Measurements from ENCODE around the gene FLYWCH1.

DNA sequence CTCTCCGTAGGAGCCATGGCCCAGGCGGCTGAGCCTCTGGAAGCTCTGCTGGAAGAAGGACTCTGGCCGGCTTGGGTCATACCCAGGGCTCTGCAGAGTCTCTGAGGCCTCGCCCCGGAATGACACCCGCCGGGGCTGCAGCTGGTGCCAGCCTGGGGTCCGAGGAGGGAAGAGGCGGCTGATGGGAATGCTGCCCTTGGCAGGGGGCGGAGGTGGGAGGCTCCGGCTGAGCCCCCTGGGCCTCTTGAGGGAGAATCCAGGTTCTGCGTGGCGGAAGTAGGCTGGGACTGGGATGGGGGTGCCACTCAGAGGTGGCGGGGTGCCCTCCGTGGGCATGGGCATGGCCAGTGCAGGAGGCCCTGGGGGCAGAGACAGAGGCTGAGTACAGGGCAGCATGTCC lies 64.9 kb downstream of the FLYWCH1 start:
- TF ChIP-seq SNAI2 (CRISPR knock-in tag; IDR thresholded peaks at IDR 0.05) (no peak), ZFP30 (CRISPR knock-in tag; IDR thresholded peaks at IDR 0.05) (no peak), CSDC2 (CRISPR knock-in tag; IDR thresholded peaks at IDR 0.05) (no peak), RARB (CRISPR knock-in tag; IDR thresholded peaks at IDR 0.05) (no peak), ZNF70 (CRISPR knock-in tag; IDR thresholded peaks at IDR 0.05) (no peak), ARNTL (CRISPR knock-in tag; IDR thresholded peaks at IDR 0.05; ENCODE audit: borderline replicate concordance, low read depth) (no peak)
- TF ChIP-seq, protein P1, sequence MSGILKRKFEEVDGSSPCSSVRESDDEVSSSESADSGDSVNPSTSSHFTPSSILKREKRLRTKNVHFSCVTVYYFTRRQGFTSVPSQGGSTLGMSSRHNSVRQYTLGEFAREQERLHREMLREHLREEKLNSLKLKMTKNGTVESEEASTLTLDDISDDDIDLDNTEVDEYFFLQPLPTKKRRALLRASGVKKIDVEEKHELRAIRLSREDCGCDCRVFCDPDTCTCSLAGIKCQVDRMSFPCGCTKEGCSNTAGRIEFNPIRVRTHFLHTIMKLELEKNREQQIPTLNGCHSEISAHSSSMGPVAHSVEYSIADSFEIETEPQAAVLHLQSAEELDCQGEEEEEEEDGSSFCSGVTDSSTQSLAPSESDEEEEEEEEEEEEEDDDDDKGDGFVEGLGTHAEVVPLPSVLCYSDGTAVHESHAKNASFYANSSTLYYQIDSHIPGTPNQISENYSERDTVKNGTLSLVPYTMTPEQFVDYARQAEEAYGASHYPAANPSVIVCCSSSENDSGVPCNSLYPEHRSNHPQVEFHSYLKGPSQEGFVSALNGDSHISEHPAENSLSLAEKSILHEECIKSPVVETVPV (CRISPR knock-in tag; IDR thresholded peaks at IDR 0.05), result no peak
- TF ChIP-seq, protein P2, sequence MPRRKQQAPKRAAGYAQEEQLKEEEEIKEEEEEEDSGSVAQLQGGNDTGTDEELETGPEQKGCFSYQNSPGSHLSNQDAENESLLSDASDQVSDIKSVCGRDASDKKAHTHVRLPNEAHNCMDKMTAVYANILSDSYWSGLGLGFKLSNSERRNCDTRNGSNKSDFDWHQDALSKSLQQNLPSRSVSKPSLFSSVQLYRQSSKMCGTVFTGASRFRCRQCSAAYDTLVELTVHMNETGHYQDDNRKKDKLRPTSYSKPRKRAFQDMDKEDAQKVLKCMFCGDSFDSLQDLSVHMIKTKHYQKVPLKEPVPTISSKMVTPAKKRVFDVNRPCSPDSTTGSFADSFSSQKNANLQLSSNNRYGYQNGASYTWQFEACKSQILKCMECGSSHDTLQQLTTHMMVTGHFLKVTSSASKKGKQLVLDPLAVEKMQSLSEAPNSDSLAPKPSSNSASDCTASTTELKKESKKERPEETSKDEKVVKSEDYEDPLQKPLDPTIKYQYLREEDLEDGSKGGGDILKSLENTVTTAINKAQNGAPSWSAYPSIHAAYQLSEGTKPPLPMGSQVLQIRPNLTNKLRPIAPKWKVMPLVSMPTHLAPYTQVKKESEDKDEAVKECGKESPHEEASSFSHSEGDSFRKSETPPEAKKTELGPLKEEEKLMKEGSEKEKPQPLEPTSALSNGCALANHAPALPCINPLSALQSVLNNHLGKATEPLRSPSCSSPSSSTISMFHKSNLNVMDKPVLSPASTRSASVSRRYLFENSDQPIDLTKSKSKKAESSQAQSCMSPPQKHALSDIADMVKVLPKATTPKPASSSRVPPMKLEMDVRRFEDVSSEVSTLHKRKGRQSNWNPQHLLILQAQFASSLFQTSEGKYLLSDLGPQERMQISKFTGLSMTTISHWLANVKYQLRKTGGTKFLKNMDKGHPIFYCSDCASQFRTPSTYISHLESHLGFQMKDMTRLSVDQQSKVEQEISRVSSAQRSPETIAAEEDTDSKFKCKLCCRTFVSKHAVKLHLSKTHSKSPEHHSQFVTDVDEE (CRISPR knock-in tag; IDR thresholded peaks at IDR 0.05), result no peak
